Hematopoietic multipotent progenitor cell treated with erythropoietin and hydrocortisone succinate and interleukin-3 and kit ligand, for 8 days (in vitro differentiated cells): ENCODE results near the gene RFFL.

Experiments
- DNase-seq: peaks from one replicate; pipeline ENCODE4 v3.0.0-alpha.2; 2015

Gene RFFL

DNA sequence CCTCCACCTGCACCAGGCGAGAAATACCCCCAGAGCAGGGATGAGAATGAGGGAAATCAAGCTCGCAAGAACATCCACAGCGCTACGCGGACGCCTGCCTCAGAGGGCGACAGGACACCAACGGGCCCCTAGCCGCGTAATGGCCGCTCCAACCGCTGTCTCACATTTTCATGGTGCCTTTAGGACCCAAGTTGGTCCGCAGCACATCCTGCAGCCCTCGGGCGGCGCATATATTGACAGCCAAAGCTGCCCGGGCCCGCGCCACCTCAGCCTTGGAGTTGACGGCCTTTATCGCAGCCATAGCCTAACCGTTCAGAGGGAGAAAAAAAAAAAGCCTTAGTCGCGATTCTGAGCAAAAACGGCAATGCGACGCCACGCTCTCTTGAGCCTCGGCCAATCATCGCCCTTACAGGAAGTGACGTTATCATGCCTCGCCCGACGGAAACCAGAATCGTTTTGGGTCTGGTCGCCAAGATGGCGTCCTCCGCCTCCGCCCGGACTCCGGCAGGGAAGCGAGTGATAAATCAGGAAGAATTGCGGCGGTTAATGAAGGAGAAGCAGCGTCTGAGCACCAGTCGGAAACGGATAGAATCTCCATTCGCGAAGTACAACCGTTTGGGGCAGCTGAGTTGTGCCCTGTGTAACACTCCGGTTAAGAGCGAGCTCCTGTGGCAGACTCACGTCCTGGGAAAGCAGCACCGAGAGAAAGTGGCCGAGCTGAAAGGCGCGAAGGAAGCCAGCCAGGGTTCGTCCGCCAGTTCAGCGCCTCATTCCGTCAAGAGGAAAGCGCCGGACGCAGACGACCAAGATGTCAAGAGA, 102.2 kb downstream of the RFFL start, which contains the start of the genes CCT6B and ZNF830:
CCT6B (minus strand) TSS at position 368 of the 819 bp plus-strand sequence; CDS start at position 301, 67 bp downstream.
ZNF830 (plus strand) TSS at position 448 of the 819 bp plus-strand sequence; CDS start at position 475, 27 bp downstream.
- DNase-seq, result peak; percentile 97

DNA sequence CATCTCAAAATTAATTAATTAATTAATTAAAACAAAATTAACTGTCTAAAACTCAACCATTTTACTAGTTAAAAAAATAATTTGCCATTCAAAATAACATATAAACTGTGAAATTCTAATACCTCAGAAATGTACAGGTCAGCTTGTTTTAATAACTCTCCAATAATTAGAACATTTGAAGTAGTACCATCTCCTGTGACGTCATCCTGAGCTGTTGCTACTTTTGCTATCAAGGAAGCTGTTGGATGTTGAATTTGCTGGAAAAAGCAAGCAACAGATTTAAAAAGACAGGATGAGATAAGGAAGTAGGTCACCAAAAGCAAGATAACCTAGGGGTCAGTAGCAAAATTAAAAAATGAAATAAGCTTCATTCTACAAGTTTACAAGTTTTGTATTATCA, 105.1 kb downstream of the RFFL start:
- DNase-seq, result no peak
